Posterior cingulate gyrus (tissue), 11 donors: ENCODE results near the gene CHSY1.

Source experiments
- DNase-seq, 10 donors: peaks; one replicate each; pipeline versions ENCODE4 v3.0.0 to v3.0.0-alpha.2; 2020 to 2021; ENCODE audit warnings: mixed read lengths in 3 of 10
- intact Hi-C: fragments of 100-400 bp; cut with DNase I; formaldehyde crosslinking; loops from one replicate; pipeline ENCODE4 v1.15.1; 2023

CHSY1 gene

DNA sequence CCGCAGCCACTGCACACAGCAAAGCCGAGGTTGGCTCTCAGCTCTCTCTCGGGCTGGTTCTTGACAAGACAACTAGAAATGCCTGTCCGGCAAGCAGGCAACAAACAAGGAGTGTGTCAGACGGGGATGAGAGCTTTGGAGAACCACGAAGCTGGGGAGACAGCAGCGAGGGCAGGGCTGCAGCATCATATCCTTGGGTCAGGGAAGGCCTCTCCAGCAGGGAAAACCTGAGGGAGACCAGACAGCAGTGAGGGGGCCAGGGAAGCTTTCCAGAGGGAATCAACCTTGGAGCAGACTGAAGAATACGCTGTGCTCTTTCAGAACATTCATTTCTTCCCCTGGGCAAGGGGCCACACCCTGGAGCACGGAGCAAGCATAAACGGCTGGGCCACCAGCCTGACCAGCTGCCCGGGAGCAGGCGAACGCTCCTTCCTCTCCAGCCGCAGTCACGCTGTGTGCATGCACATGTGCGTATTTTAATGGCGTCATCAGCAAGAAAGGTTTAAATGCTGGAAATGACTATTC, 58.7 kb downstream of the CHSY1 start:
- intact Hi-C loops, result no loop called here
- DNase-seq, result no peak

DNA sequence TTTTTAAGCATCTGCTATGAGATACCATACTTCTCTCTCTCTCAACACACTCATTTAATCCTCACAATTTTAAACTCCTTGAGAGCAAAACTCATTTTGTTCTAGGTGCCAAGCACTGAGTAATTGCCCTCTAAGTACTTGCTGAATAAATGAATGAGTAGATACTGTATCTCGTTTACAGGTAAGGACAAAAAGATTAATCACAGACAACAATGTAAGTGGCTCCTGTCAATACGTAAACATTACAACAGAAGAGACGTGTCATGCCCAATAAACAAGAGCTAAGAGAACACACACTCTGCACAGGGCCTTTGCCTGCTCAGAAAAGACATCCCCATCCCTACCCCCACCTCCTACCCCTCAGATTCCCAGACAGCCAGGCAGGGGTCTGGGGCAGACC, 59.8 kb downstream of the CHSY1 start:
- intact Hi-C loops, result no loop called here
- no peak for DNase-seq

- intact Hi-C loops, result no loop called here
- no peak for DNase-seq
Observed at GRCh38 chr15:101191242-101191641, 60.6 kb downstream of the CHSY1 start.

DNA sequence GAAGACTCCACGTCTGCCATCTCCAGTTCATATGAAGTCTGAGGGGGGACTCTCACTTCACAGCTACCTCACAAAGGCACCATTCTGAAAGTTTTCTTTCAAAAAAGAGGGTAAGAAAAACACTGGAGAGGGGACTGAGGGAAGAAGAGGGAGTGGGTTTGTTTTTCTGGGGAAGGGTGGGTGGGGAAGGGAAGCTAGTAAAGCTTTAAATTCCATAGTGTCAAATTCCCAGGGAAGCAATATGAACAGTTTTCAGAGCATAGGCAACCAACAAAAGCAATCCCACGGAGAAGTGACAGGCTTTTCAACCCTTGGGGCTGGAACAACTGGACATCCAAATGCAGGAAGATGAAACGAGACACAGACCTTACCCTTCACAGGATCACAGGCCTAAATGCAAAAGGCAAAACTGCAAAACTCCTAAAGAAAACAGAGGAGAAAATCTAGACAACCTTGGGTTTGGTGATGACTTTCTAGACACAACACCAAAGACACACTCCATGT, 61.7 kb downstream of the CHSY1 start:
- DNase-seq, result no peak
- intact Hi-C loops, result no loop called here

DNA sequence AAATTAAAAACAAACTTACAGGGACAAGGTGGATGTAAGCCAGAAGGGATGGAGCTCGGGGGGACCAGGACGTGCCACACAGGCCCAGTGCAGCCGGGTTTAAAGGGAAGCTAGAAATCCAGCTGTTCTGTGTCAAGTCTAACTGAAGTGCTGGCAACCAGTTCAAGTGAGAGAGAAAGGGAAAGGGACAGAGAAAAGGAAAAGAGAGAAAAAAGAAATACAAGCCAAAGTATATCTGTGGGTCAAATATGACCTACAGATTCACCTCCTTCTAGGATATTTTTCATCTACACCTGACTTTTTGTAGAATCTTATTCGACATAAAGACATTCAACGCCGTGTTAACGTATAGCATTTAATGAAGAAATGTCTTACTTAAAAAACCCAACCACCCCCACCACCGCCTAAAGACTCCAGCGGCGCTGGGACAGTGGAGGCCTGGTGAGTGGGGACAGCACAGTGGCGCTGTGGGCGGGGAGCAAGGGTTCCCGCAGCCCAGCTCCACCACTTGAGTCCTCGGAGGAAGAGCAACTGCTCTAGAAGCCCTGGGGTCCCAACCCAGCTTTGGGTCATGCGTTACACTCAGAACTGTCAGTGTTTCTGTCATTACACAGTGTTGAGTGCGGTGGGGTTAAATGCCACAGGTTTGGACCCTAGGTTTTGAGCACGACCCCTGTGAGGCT, 62.3 kb downstream of the CHSY1 start:
- no peak for DNase-seq
- intact Hi-C loops, result no loop called here

DNA sequence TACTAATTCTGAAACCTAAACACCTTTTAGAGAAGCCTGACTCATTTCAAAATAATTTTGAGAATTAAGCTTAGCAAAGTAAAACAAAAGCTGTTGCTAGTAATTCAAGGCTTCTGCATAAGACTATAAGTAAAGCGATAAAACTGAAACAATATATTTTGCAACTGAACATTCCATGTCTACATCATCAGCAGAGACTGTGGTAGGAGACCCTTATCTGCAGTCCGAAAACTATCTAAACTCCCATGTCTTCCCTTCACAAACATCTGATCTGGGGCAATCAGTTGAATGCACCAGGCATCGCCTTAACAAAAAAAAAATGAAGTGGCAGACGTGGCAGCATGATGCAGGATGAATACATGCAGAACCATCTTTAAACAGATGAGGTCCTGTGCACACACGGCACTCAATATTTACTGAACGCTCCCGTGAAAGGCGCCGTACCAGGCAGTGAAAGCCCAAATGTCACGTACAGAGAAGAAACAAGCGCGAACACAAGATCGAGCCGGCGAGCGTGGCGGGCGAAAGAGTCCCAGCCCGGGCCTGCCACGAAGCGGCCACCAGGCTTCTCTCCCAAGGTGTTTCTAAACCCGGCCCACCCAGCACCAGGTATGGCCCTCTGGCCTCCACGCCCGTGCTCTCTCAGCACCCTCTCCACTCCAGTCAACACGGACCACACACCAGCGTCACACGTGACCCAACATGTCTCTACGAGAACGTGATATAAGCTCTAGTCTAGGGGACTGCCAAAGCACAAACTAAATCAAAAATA, 63.0 kb downstream of the CHSY1 start:
- no peak for DNase-seq
- intact Hi-C loops, result no loop called here

GRCh38 chr15:101187820-101188636, 63.8 kb downstream of the CHSY1 start:
- no peak for DNase-seq
- intact Hi-C loops, result no loop called here

DNA sequence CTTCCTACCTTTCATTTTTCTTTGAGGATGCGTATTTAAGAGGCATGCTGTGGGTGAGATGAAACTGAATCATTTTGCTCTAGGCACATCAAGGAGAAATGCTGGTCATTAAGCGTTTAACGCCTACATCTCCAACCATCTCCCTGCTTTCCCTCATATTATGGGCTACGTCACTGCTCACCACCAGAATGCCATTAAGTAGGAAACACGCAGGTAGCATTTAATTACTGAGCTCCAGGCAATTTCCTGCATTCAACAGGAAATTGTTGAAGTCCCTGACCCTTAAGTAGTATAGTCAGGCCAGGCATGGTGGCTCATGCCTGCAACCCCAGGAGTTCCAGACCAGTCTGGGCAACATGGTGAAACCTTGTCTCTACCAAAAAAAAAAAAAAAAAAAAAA, 66.1 kb downstream of the CHSY1 start:
- intact Hi-C loops, result no loop called here
- no peak for DNase-seq

GRCh38 chr15:101185336-101185735, 66.5 kb downstream of the CHSY1 start:
- intact Hi-C loops, result no loop called here
- DNase-seq, result no peak

- no peak for DNase-seq
- intact Hi-C loops, result no loop called here
Observed at GRCh38 chr15:101184830-101185229, 67.0 kb downstream of the CHSY1 start.

GRCh38 chr15:101183931-101184305, 67.9 kb downstream of the CHSY1 start:
- intact Hi-C loops, result no loop called here
- DNase-seq, result no peak

DNA sequence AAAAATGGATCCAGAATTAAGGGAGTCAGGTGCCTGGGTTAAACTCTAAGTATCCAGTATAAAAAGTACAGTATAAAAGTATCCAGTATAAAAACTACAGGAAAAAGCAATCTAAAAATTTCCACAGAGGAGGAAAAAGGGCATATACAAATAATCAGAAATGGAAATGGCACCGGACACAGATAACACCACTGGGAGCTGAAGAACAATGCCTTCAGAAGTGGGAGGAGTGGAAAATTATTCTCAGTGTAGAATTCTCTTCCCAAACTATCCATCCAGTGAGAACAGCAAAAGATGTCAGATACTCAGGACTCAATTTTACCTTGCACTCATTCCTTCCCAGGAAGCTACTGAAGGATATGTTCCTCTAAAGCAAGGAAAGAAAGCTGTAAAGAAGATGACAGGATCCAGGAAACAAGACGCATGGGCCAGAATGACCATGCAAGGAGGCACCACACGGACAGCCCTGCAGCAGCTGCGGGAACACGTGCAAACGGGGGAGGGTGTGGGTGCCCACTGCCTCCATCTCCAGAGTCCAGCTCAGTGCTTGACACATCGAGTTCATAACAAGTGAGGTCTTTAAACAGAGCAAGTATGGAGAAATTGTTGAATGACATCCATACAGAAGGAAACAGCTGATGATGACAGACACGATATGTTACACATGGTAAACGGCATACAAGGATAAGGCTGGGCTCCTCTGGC, 68.5 kb downstream of the CHSY1 start:
- intact Hi-C loops, result no loop called here
- DNase-seq, result peak in 3 of 10 donors; percentile 40 to 91 (median 55)

DNA sequence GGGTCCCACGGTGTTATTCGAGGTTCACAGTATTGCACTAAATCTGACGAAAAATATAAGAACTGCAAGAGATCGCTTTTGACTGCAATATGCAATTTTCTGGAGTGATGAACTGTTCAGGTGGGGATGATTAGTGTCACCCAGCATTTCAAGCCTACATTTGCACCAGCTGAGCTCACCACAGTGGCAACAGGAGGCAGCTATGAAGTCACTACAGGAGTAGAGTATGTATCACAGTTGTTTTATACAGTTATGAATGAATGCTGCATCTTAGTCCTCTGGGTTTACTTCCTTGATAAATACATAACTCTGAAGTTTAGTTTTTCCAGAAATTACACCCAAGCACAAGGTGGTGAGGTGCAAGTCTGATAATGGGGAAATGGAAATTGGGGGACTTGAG, 69.6 kb downstream of the CHSY1 start:
- DNase-seq, result no peak
- intact Hi-C loops, result no loop called here

GRCh38 chr15:101181349-101181748, 70.5 kb downstream of the CHSY1 start:
- DNase-seq, result no peak
- intact Hi-C loops, result no loop called here

DNA sequence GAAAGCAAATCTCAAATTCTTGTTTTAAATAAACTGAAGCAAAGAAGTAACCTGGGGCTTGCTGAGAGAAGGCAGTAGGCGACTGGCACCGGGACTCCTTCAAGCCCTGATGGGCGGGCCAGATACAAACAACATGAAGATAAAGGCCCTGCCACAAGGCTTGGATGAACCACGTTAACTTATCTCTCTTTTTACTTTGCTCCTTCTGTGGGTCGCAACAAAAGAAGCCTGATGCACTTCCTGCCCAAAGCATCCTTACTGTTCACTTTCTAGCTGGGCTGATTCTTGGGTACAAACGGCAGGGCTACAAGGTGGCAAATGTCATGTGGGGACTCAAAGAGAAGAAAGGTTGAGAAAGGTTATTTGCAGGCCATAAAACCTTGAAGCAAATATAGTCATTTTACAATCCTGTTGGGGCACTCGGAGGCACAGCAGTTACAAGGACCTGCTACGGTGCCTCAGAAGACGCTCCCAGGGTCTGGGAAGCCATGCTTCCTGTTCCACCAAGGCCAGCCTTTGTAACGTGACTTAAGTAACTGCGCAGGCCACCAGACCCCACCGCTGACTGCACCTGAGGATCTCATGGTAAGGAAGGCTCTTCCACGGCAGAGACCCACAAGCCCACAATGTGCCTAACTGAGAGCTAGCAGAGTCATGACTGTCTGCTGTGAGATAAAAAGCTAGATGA, 71.1 kb downstream of the CHSY1 start:
- intact Hi-C loops, result no loop called here
- DNase-seq, result no peak

DNA sequence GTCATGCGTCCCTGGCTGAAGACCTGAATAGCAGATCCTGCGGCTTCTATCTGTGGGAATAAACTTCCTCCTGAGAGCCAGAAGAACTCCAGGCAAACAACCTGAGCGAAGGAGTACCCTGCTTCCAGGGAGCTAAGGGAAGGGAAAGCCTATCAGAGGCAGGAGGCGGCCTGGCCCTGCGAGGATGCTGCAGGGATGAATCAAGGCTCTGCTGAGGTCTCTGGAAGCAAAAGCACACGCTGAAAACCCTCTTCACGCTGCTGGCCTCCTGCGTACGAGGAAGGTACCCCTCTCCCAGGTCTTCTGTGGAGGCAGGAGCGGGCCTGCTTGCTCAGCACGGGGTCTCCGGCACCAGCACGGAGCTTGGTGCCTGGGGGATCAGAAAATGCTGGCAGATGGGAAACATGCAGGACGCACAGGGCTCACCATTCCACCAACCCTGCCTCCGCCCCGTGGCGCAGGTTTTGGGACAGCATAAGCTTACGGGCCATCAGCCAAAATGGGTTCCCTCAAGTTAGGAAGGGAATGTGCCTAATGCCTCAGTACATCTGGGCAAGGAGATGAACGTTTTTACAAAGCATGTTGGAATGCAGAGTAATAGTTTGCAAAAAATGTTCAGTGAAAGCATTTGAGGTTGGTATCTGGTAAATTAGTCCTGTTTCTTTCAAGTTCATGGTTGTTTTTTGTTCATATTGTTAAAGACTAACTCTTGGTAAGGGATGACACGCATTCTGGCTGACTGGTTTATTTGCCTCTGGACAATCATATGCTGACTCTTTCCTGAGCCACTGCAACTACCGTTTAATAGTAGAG, 72.3 kb downstream of the CHSY1 start:
- intact Hi-C loops, result no loop called here
- DNase-seq, result no peak

- no peak for DNase-seq
- intact Hi-C loops, result no loop called here
Observed at GRCh38 chr15:101178931-101179330, 72.9 kb downstream of the CHSY1 start.

GRCh38 chr15:101178479-101178878, 73.4 kb downstream of the CHSY1 start:
- intact Hi-C loops, result no loop called here
- DNase-seq, result no peak

DNA sequence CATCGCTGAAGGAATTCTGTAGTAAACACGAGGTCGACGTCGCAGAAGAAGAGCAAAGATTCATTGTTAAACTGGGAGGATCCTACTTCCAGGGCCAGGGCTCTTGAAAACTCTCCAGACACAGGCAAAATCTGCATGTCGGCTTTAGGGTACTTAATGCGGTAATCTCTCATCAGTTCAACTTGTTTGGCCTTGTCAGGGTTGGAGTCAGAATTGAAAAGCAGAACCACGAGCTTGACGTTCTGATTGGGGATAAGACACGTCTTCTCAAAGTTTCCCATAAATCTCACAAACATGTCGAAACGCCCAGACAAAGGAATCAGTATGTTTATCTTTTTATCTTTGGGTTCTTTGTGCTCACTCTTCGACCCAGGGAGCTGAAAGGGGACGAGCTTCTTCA, 74.0 kb downstream of the CHSY1 start:
- no peak for DNase-seq

More for the DNA sequence above, 74.0 kb downstream of the CHSY1 start:
- intact Hi-C loops, result no loop called here
